Neuronal stem cell (in vitro differentiated cells): Measurements from ENCODE around the gene HGFAC.

Experiments used
- DNase-seq: peaks from one replicate; pipeline ENCODE4 v3.0.0-alpha.2; 2013; ENCODE audit warnings: low spot score
- H2AFZ ChIP-seq: one replicate; pipeline ENCODE4 v1.6.1; 2013; ENCODE audit warnings: mild to moderate bottlenecking, low read length, inconsistent platforms
- H2AK5ac ChIP-seq: 2 replicates; pipeline ENCODE4 v1.6.1; 2013; ENCODE audit warnings: low read depth, mild to moderate bottlenecking, inconsistent platforms, low read length, moderate library complexity, mixed read lengths
- H2BK120ac ChIP-seq: 2 replicates; pipeline ENCODE4 v1.6.1; 2013; ENCODE audit warnings: low read depth, mild to moderate bottlenecking, inconsistent platforms, low read length, moderate library complexity, mixed read lengths
- H2BK12ac ChIP-seq: one replicate; pipeline ENCODE4 v1.6.1; 2013; ENCODE audit warnings: low read length, inconsistent platforms
- H2BK15ac ChIP-seq: 2 replicates; pipeline ENCODE4 v1.6.1; 2013; ENCODE audit warnings: mild to moderate bottlenecking, low read length, inconsistent platforms, mixed read lengths
- H2BK5ac ChIP-seq: one replicate; pipeline ENCODE4 v1.6.1; 2013; ENCODE audit warnings: inconsistent platforms, mild to moderate bottlenecking, low read length, moderate library complexity
- H3K14ac ChIP-seq: one replicate; pipeline ENCODE4 v1.6.1; 2013; ENCODE audit warnings: low read length, inconsistent platforms
- H3K18ac ChIP-seq: 2 replicates; pipeline ENCODE4 v1.6.1; 2013; ENCODE audit warnings: low read length, inconsistent platforms
- H3K23ac ChIP-seq: 2 replicates; pipeline ENCODE4 v1.6.1; 2013; ENCODE audit warnings: low read depth, mild to moderate bottlenecking, mixed read lengths, low read length, inconsistent platforms; ENCODE audit not compliant: poor library complexity
- H3K27ac ChIP-seq: replicated peaks from 3 replicates; pipeline ENCODE4 v1.5.1; 2013; ENCODE audit warnings: low read length, inconsistent platforms
- H3K27me3 ChIP-seq, 3 experiments: 2 replicates each; pipeline ENCODE4 v1.6.1; 2013; ENCODE audit warnings: low read length in 3 of 3, mild to moderate bottlenecking in 2 of 3, inconsistent platforms in 1 of 3, low read depth in 1 of 3, mixed read lengths in 1 of 3, moderate library complexity in 1 of 3; ENCODE audit not compliant: control insufficient read depth in 3 of 3, insufficient read depth in 3 of 3
- H3K36me3 ChIP-seq, 2 donors: replicated peaks in 1 of 2; 2 replicates each; pipeline ENCODE4 v1.6.1; 2013; ENCODE audit warnings: low read length in 2 of 2; ENCODE audit not compliant: control insufficient read depth in 2 of 2, insufficient read depth in 2 of 2
- H3K4ac ChIP-seq: 2 replicates; pipeline ENCODE4 v1.6.1; 2013; ENCODE audit warnings: inconsistent platforms, mild to moderate bottlenecking, low read length, moderate library complexity
- H3K4me1 ChIP-seq, 2 donors: 1 replicate in 1 of 2; 2 replicates in 1 of 2; pipeline ENCODE4 v1.6.1; 2013; ENCODE audit warnings: low read length in 2 of 2, low read depth in 1 of 2; ENCODE audit not compliant: control insufficient read depth in 2 of 2, insufficient read depth in 1 of 2
- H3K4me2 ChIP-seq: one replicate; pipeline ENCODE4 v1.6.1; 2013; ENCODE audit warnings: mild to moderate bottlenecking, low read length, inconsistent platforms; ENCODE audit not compliant: insufficient read depth, poor library complexity, severe bottlenecking
- H3K4me3 ChIP-seq, 2 donors: 2 replicates each; pipeline ENCODE4 v1.5.1; 2013; ENCODE audit warnings: low read length in 2 of 2, mild to moderate bottlenecking in 2 of 2, inconsistent platforms in 1 of 2, moderate library complexity in 1 of 2
- H3K79me1 ChIP-seq: one replicate; pipeline ENCODE4 v1.6.1; 2013; ENCODE audit warnings: low read depth, mild to moderate bottlenecking, inconsistent platforms, low read length, moderate library complexity
- H3K9ac ChIP-seq: one replicate; pipeline ENCODE4 v1.6.1; 2013; ENCODE audit warnings: mild to moderate bottlenecking, low read depth, low read length, inconsistent platforms; ENCODE audit not compliant: poor library complexity
- H3K9me3 ChIP-seq, 2 donors: replicated peaks in 1 of 2; 2 replicates each; pipeline versions ENCODE3 to v1.6.1; 2013; ENCODE audit warnings: low read length in 2 of 2, mild to moderate bottlenecking in 2 of 2, inconsistent platforms in 1 of 2, low read depth in 1 of 2, mixed read lengths in 1 of 2, moderate library complexity in 1 of 2; ENCODE audit not compliant: control insufficient read depth in 2 of 2, insufficient read depth in 1 of 2
- H4K8ac ChIP-seq: one replicate; pipeline ENCODE4 v1.6.1; 2013; ENCODE audit warnings: low read depth, mild to moderate bottlenecking, inconsistent platforms, low read length, moderate library complexity
- H4K91ac ChIP-seq: one replicate; pipeline ENCODE4 v1.6.1; 2013; ENCODE audit warnings: low read length, low read depth, mild to moderate bottlenecking, inconsistent platforms; ENCODE audit not compliant: poor library complexity
- WGBS, 2 donors: extraction: QIAGEN DNeasy Blood & Tissue Kit; methylation state at CpG; one replicate each; pipeline ENCODE4 v1.1.7; 2013; ENCODE audit warnings: missing lambda C conversion rate in 2 of 2, mixed read lengths in 1 of 2; ENCODE audit not compliant: insufficient read length in 2 of 2, insufficient replicate concordance in 1 of 2; ENCODE audit errors: extremely low coverage in 2 of 2; 5-methylcytosine and 5-hydroxymethylcytosine counted together

The HGFAC gene

GRCh38 chr4:3487861-3488260 lies 46.1 kb downstream of the HGFAC start:
- H2BK12ac ChIP-seq: peak overlapping the region; percentile 99
- peaks cover 2% of the 10 kb centered on the region for H3K79me1 ChIP-seq
- no peak for DNase-seq
- peak overlapping the region; percentile 43 for H4K8ac ChIP-seq
- H2BK120ac ChIP-seq: peak overlapping the region; percentile 72
- H3K9ac ChIP-seq: no peak overlapping the region
- H3K27ac ChIP-seq: no peak overlapping the region
- peak overlapping the region; percentile 89 for H3K23ac ChIP-seq
- peak overlapping the region; percentile 91 for H3K18ac ChIP-seq
- peak overlapping the region; percentile 62 for H2BK15ac ChIP-seq
- H3K4me2 ChIP-seq: no peak overlapping the region
- no CpG with 5 or more reads among the region's 7 CpGs for WGBS, 2 donors
- H2BK5ac ChIP-seq: no peak overlapping the region
- H3K27me3 ChIP-seq: peaks cover 0 to 15% (median 8%) of the 10 kb centered on the region in 3 experiments
- H3K4me1 ChIP-seq: peaks cover 34 to 44% of the 10 kb centered on the region in 2 donors
- no peak overlapping the region for H2AFZ ChIP-seq
- H3K9me3 ChIP-seq: no peaks in the 10 kb centered on the region
- H3K4me3 ChIP-seq: no peak overlapping the region
- H2AK5ac ChIP-seq: peak overlapping the region; percentile 99
- peak overlapping the region; percentile 71 for H3K14ac ChIP-seq
- H3K4ac ChIP-seq: peak overlapping the region; percentile 76
- no peaks in the 10 kb centered on the region for H3K36me3 ChIP-seq
- H4K91ac ChIP-seq: peak overlapping the region; percentile 30

GRCh38 chr4:3488820-3489219 lies 47.1 kb downstream of the HGFAC start:
- H3K9me3 ChIP-seq: no peaks in the 10 kb centered on the region
- no peak for DNase-seq
- H2BK120ac ChIP-seq: no peak overlapping the region
- no peak overlapping the region for H2BK15ac ChIP-seq
- H3K4me2 ChIP-seq: no peak overlapping the region
- no peak overlapping the region for H2AFZ ChIP-seq
- H3K14ac ChIP-seq: no peak overlapping the region
- H3K4me1 ChIP-seq: peaks cover 34 to 50% of the 10 kb centered on the region in 2 donors
- no peak overlapping the region for H3K9ac ChIP-seq
- no peak overlapping the region for H4K91ac ChIP-seq
- H3K27me3 ChIP-seq: peaks cover 0 to 15% (median 3%) of the 10 kb centered on the region in 3 experiments
- no CpG with 5 or more reads among the region's 11 CpGs for WGBS, 2 donors
- H3K79me1 ChIP-seq: peaks cover 2% of the 10 kb centered on the region
- H2BK12ac ChIP-seq: no peak overlapping the region
- H3K4me3 ChIP-seq: no peak overlapping the region
- no peaks in the 10 kb centered on the region for H3K36me3 ChIP-seq
- no peak overlapping the region for H2BK5ac ChIP-seq
- H3K23ac ChIP-seq: no peak overlapping the region
- peak overlapping the region; percentile 73 for H2AK5ac ChIP-seq
- H3K18ac ChIP-seq: peak overlapping the region; percentile 82
- no peak overlapping the region for H3K27ac ChIP-seq
- no peak overlapping the region for H4K8ac ChIP-seq
- H3K4ac ChIP-seq: peak overlapping the region; percentile 1

- DNase-seq: no peak
- Histone ChIP-seq H3K9ac (peak overlapping the region; percentile 12), H3K4me3 (no peak overlapping the region), H3K27me3 (peaks cover 0 to 15% (median 0%) of the 10 kb centered on the region in 3 experiments), H3K14ac (no peak overlapping the region), H3K4ac (no peak overlapping the region), H2BK12ac (peak overlapping the region; percentile 14), H3K27ac (no peak overlapping the region), H2BK15ac (no peak overlapping the region), H2AK5ac (peak overlapping the region; percentile 73), H2AFZ (no peak overlapping the region), H4K8ac (no peak overlapping the region), H3K23ac (peak overlapping the region; percentile 10), H2BK120ac (no peak overlapping the region), H3K4me1 (peaks cover 40 to 51% of the 10 kb centered on the region in 2 donors), H3K36me3 (no peaks in the 10 kb centered on the region), H2BK5ac (no peak overlapping the region), H4K91ac (no peak overlapping the region), H3K9me3 (no peaks in the 10 kb centered on the region), H3K4me2 (no peak overlapping the region), H3K79me1 (peaks cover 2% of the 10 kb centered on the region), H3K18ac (peak overlapping the region; percentile 48)
- WGBS, 2 donors: 100% methylated on average over 3 of the region's 20 CpGs; no CpG with 5 or more reads in 1 of the 2 donors
Observed at GRCh38 chr4:3489451-3489962, 47.7 kb downstream of the HGFAC start.

DNA sequence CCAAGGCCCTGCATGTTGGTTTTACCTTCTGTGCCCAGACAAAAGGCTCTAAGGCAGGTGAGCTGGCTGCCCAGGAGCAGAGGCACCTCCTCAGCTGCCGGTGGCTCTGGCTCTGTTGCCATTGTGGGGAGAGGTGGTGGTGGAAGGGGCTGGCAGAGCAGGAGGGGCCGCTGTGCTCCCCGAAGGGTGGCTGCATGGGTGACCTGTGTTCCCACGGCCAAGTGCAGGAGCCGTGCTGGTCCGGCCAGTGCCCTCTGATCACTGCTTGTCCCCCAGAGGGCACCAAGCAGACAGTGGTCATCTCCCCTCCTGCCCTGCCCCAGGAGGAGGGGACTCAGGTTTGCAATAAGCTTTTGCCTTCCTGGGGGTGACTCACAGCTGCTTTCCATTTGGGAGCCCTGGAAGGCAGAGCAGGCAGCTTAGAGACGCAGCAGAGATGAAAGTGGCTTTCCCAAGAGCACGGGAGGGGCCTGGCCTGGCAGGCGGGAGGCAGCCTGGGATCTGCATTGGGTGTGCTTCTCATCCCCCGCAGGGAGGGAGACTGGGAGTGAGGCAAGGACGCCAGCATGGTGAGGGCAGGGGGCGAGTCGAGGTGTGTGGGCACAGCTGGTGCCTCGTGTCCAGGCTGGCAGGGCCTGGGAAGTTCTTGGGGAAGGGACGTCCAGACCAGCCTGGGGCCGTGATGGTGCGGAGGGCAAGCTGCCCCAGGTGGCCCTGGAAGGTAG lies 50.1 kb downstream of the HGFAC start:
- Histone ChIP-seq H4K8ac (peak overlapping the region; percentile 30), H3K9ac (peak overlapping the region; percentile 67), H3K4me3 (no peak overlapping the region), H2AFZ (no peak overlapping the region), H3K9me3 (no peaks in the 10 kb centered on the region), H3K27me3 (peaks cover 0 to 13% (median 0%) of the 10 kb centered on the region in 3 experiments), H4K91ac (no peak overlapping the region), H2BK120ac (no peak overlapping the region), H2AK5ac (peak overlapping the region; percentile 99), H3K18ac (peak overlapping the region; percentile 95), H3K79me1 (peaks cover 2% of the 10 kb centered on the region), H3K4ac (peak overlapping the region; percentile 85), H3K23ac (peak overlapping the region; percentile 68), H2BK5ac (peak overlapping the region; percentile 90), H3K27ac (no peak overlapping the region), H2BK12ac (peak overlapping the region; percentile 41), H3K4me1 (peaks cover 32 to 35% of the 10 kb centered on the region in 2 donors), H2BK15ac (peak overlapping the region; percentile 97), H3K14ac (peak overlapping the region; percentile 47), H3K36me3 (no peaks in the 10 kb centered on the region), H3K4me2 (no peak overlapping the region)
- no CpG with 5 or more reads among the region's 17 CpGs for WGBS, 2 donors
- no peak for DNase-seq
